ENCODE results near the gene RNF186.

DNA sequence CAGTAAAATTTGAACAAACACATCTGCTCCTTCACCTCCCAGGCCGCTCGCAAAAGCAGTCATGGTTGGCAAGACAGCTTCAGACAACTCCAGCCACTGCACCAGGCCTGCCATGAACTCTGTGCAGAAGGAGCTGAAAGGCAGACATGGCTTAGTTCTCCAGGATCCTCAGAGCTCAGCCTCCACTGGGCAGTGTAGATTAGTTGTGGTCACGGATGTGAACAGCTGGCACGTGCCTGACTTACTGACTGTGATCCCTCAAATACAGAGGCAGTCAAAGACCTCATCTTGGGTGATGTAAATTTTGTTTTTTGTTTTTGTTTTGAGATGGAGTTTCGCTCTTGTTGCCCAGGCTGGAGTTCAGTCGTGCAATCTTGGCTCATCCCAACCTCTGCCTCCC, 43.7 kb downstream of the RNF186 start:
- TF ChIP-seq, protein P1, sequence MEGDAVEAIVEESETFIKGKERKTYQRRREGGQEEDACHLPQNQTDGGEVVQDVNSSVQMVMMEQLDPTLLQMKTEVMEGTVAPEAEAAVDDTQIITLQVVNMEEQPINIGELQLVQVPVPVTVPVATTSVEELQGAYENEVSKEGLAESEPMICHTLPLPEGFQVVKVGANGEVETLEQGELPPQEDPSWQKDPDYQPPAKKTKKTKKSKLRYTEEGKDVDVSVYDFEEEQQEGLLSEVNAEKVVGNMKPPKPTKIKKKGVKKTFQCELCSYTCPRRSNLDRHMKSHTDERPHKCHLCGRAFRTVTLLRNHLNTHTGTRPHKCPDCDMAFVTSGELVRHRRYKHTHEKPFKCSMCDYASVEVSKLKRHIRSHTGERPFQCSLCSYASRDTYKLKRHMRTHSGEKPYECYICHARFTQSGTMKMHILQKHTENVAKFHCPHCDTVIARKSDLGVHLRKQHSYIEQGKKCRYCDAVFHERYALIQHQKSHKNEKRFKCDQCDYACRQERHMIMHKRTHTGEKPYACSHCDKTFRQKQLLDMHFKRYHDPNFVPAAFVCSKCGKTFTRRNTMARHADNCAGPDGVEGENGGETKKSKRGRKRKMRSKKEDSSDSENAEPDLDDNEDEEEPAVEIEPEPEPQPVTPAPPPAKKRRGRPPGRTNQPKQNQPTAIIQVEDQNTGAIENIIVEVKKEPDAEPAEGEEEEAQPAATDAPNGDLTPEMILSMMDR (IDR thresholded peaks at IDR 0.05): no peak
- no peak for TF ChIP-seq POLR2A (IDR thresholded peaks at IDR 0.05)
- TF ChIP-seq EP300 (IDR thresholded peaks at IDR 0.05): no peak

Measured in tibial nerve (tissue), 4 donors.